ES-I3 (cell line): ENCODE measurements around the gene CARD9.
"Not testable (repeated sequence)": the region's sequence is repeated elsewhere in the genome, so short reads cannot be mapped to it uniquely, and the experiment has no call there.

ENCODE experiments used
- H3K36me3 ChIP-seq: 2 replicates; pipeline ENCODE4 v1.6.1; 2013; ENCODE audit warnings: mild to moderate bottlenecking, low read length, control low read depth, moderate library complexity; ENCODE audit not compliant: insufficient read depth
- H3K4me1 ChIP-seq: 2 replicates; pipeline ENCODE4 v1.6.1; 2013; ENCODE audit warnings: mild to moderate bottlenecking, control low read depth, low read length; ENCODE audit not compliant: insufficient read depth
- H3K9ac ChIP-seq: 2 replicates; pipeline ENCODE4 v1.6.1; 2013; ENCODE audit warnings: low read depth, mild to moderate bottlenecking, low read length, moderate library complexity
- H3K9me3 ChIP-seq: 2 replicates; pipeline ENCODE4 v1.6.1; 2013; ENCODE audit warnings: mild to moderate bottlenecking, low read length, moderate library complexity; ENCODE audit not compliant: control insufficient read depth, insufficient read depth

CARD9 gene

GRCh38 chr9:136329211-136329627 lies 44.2 kb downstream of the CARD9 start:
- Histone ChIP-seq H3K9me3 (no peaks in the 10 kb centered on the region), H3K9ac (no peak overlapping the region), H3K36me3 (no peaks in the 10 kb centered on the region), H3K4me1 (peaks cover 6% of the 10 kb centered on the region; the same call in 1 of the 2 replicates)

DNA sequence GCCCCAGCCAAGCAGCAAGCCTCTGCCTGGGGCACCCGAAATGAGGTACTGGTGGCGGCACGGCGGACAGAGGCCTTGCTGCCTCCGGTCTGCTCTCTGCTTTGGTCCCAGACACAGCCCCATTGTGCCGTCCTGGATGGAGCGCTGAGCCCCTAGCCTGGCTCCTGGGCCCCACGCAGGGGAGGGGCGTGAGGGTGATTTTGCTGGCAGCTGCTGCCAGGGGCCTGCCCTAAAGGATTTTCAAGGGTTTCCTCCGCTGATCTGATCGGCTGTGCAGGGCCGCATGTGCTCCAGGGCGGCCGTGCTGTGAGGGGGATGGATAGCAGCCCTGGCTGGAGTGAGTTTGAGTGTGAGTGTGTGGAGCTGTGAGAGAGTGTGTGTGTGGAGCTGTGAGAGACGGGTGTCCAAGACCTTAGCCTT lies 44.8 kb downstream of the CARD9 start:
- Histone ChIP-seq H3K4me1 (peaks cover 6% of the 10 kb centered on the region; the same call in 1 of the 2 replicates), H3K36me3 (no peaks in the 10 kb centered on the region), H3K9me3 (no peaks in the 10 kb centered on the region), H3K9ac (peak overlapping the region; percentile 52; the same call in 1 of the 2 replicates)

DNA sequence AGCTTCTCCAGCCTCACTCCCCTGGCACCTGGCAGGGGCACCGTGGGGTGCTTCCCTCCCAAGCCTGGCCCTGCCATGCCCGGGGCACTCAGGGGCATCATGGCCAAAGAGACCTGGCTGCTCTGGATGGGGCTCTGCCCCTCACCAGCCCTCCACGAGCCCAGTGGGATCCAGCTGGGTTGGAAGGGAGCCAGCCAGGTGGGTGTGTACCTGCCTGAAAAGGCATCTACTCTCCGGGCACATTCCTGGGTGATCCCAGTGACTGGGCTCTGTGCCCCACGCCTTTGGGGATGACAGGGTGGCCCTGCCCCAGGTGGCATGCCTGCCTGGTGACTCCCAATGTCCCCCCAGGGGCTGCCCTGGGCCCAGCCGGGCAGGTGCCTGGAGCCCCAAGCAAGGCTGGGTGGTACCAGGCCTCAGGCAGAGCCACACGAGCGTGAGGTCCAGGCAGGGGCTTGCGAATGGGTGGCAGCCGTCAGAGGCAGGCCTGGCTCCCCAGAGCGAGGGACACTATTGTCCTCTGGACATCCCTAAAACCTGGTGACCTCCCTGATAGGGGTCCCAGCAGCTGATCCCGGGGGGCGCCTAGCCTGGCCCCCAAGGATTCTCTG lies 45.4 kb downstream of the CARD9 start:
- peak overlapping the region; percentile 52 for H3K9ac ChIP-seq
- H3K9me3 ChIP-seq = no peaks in the 10 kb centered on the region
- peaks cover 6% of the 10 kb centered on the region; the same call in 1 of the 2 replicates for H3K4me1 ChIP-seq
- no peaks in the 10 kb centered on the region for H3K36me3 ChIP-seq

GRCh38 chr9:136327304-136327974 lies 46.0 kb downstream of the CARD9 start, which contains the start of gene GPSM1:
Gene GPSM1 (plus strand): TSS chr9:136327539. CDS start chr9:136327696, 157 bp downstream.
- Histone ChIP-seq H3K4me1 (peaks cover 6% of the 10 kb centered on the region; the same call in 1 of the 2 replicates), H3K9me3 (no peaks in the 10 kb centered on the region), H3K36me3 (no peaks in the 10 kb centered on the region), H3K9ac (peak within 1 kb of the TSS; percentile 52)

GRCh38 chr9:136326761-136327303 lies 46.6 kb downstream of the CARD9 start:
- Histone ChIP-seq H3K9me3 (no peaks in the 10 kb centered on the region), H3K9ac (peak overlapping the region; percentile 36), H3K36me3 (no peaks in the 10 kb centered on the region), H3K4me1 (peaks cover 6% of the 10 kb centered on the region; the same call in 1 of the 2 replicates)

- Histone ChIP-seq H3K9ac (peak overlapping the region; percentile 36; the same call in 1 of the 2 replicates), H3K4me1 (peaks cover 6% of the 10 kb centered on the region; the same call in 1 of the 2 replicates), H3K9me3 (no peaks in the 10 kb centered on the region), H3K36me3 (no peaks in the 10 kb centered on the region)
These were observed 47.3 kb downstream of the CARD9 start for GRCh38 chr9:136326061-136326760.

GRCh38 chr9:136325358-136325757 lies 48.1 kb downstream of the CARD9 start:
- H3K4me1 ChIP-seq = peaks cover 6% of the 10 kb centered on the region; the same call in 1 of the 2 replicates
- H3K36me3 ChIP-seq = no peaks in the 10 kb centered on the region
- no peak overlapping the region for H3K9ac ChIP-seq
- H3K9me3 ChIP-seq = no peaks in the 10 kb centered on the region

DNA sequence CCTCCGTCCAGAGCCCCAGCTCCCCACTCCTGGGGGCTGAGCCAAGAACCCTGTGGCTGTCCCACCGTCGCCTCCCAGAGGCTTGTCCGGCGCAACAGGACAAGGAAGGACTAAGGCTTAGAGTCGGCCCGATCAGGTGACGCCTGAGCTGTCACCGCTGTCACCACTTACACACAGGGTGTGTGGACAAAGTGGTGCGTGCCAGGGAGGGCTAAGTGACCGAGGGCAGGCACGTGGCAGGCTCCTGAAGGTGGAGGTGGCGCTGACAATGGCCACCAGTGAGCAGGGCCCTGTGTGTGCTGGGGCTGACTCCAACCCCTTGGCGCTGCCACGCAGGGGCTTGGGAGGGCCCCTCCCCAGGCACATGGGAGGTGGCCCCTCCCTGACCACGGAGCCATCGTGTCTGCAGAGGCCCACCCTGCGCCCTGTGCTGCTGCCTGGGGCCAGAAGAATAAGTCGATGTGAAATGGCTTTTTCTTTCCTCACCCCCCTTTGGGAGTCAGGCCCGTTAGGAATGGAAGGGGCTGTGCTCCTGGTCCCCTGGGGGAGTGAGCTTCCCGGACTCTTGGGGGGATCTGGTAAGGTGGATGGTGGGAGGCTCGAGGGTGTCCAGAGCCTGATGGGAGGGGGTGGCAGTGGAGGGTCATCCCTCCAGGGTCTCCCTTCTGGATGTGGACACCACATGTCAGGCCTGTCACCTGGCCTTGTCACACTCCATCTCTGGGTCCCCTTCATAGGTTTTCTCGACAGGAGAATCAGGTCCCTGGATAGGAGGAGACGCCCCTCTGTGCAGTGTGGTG lies 48.8 kb downstream of the CARD9 start:
- H3K9ac ChIP-seq = no peak overlapping the region
- peaks cover 6% of the 10 kb centered on the region; the same call in 1 of the 2 replicates for H3K4me1 ChIP-seq
- H3K36me3 ChIP-seq = no peaks in the 10 kb centered on the region
- H3K9me3 ChIP-seq = no peaks in the 10 kb centered on the region

DNA sequence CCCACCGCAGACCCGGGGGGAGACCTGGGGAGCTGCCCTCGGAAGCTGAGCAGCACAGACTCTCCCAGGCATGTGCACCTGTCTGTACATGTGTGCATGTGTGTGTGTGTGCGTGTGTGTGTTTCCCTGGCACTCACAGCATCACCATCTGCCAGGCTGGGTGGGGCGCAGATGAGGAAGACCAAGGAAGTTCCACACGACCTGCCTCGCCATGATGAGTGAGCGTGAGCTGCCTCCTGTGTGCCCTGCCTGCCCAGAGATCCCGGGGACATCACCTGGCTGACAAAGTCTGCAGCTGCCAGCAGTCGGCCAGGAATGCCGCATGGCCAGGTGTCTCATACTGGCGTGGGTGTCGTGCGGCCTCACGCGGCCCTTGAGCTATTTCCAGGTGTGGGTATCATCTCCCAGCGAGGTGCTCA lies 50.1 kb downstream of the CARD9 start:
- peaks cover 6% of the 10 kb centered on the region; the same call in 1 of the 2 replicates for H3K4me1 ChIP-seq
- no peaks in the 10 kb centered on the region for H3K36me3 ChIP-seq
- H3K9ac ChIP-seq = no peak overlapping the region
- H3K9me3 ChIP-seq = no peaks in the 10 kb centered on the region

- Histone ChIP-seq H3K36me3 (no peaks in the 10 kb centered on the region), H3K4me1 (peaks cover 6% of the 10 kb centered on the region; the same call in 1 of the 2 replicates), H3K9ac (no peak overlapping the region), H3K9me3 (no peaks in the 10 kb centered on the region)
These were observed 50.6 kb downstream of the CARD9 start for GRCh38 chr9:136322756-136323330.

DNA sequence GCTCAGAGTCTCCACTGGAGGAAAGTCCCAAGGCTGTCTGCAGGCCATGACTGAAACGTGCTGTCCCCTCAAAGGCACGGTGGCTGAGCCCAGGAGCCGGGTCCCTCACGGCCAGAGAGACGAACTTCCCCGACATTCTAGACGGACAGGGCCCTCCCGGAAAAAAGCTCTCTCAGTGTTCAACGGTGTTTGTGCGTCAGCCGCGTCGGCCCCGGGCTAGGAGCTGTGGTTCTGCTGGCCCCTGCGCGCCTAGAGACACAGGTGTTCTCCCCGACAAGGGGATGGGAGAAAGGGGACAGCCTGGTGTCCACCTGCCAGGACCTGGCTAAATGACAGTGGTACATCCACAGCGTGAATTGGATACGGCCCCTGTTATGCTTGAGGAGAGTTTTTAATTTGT lies 51.9 kb downstream of the CARD9 start:
- Histone ChIP-seq H3K9me3 (no peaks in the 10 kb centered on the region), H3K36me3 (no peaks in the 10 kb centered on the region), H3K4me1 (peaks cover 2% of the 10 kb centered on the region; the same call in 1 of the 2 replicates), H3K9ac (no peak overlapping the region)

- H3K9ac ChIP-seq, H3K9me3 ChIP-seq, H3K36me3 ChIP-seq, H3K4me1 ChIP-seq: not testable (repeated sequence)
These were observed 52.5 kb downstream of the CARD9 start for GRCh38 chr9:136320972-136321371.

DNA sequence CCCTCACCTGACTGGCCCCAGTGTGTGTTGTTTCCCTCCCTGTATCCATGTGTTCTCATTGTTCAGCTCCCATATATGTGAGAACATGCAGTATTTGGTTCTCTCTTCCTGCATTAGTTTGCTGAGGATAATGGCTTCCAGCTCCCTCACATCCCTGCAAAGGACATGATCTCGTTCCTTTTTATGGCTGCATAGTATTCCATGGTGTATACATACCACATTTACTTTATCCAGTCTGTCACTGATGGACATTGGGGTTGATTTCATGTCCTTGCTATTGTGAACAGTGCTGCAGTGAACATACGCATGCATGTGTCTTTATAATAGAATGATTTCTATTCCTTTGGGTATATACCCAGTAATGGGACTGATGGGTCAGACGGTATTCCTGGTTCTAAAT lies 53.5 kb downstream of the CARD9 start:
- not testable (repeated sequence) for H3K9ac ChIP-seq, H3K4me1 ChIP-seq, H3K36me3 ChIP-seq, H3K9me3 ChIP-seq
